Neural progenitor cell (in vitro differentiated cells): Measurements from ENCODE around the gene PBOV1. TPM values are rescaled to one million over a fixed set of nuclear protein-coding genes. Genes with fewer than 3 reads are reported as not detected.

Experiments
- DNase-seq: peaks from one replicate; pipeline ENCODE4 v3.0.0-alpha.2; 2016; ENCODE audit warnings: low spot score
- H2AFZ ChIP-seq: fragments of 200-600 bp; sonication (generic); replicated peaks from 2 replicates; pipeline ENCODE4 v1.6.1; 2016; ENCODE audit warnings: antibody characterized with exemption
- H3F3A ChIP-seq: fragments of 200-600 bp; sonication (generic); 2 replicates; pipeline ENCODE4 v1.6.1; 2016; ENCODE audit warnings: antibody characterized with exemption, low read depth
- H3K27ac ChIP-seq: fragments of 200-600 bp; sonication (generic); 2 replicates; pipeline ENCODE4 v1.5.1; 2016; ENCODE audit warnings: mild to moderate bottlenecking
- H3K27me3 ChIP-seq: fragments of 200-600 bp; sonication (generic); 2 replicates; pipeline ENCODE4 v1.6.1; 2016; ENCODE audit warnings: mild to moderate bottlenecking, moderate library complexity
- H3K36me3 ChIP-seq: fragments of 200-600 bp; sonication (generic); 2 replicates; pipeline ENCODE4 v1.5.1; 2016
- H3K4me1 ChIP-seq: fragments of 200-600 bp; sonication (generic); 2 replicates; pipeline ENCODE4 v1.6.1; 2016; ENCODE audit warnings: mixed run types
- H3K4me2 ChIP-seq: fragments of 200-600 bp; sonication (generic); 2 replicates; pipeline ENCODE4 v1.6.1; 2016
- H3K4me3 ChIP-seq: fragments of 200-600 bp; sonication (generic); 2 replicates; pipeline ENCODE4 v1.5.1; 2016
- H3K79me2 ChIP-seq: fragments of 200-600 bp; sonication (generic); 2 replicates; pipeline ENCODE4 v1.6.1; 2016; ENCODE audit warnings: low read depth
- H3K9ac ChIP-seq: fragments of 200-600 bp; sonication (generic); 2 replicates; pipeline ENCODE4 v1.6.1; 2016
- H3K9me3 ChIP-seq: fragments of 200-600 bp; sonication (generic); 2 replicates; pipeline ENCODE4 v1.5.1; 2016; ENCODE audit warnings: low read depth
- H4K20me1 ChIP-seq: fragments of 200-600 bp; sonication (generic); 2 replicates; pipeline ENCODE4 v1.6.1; 2016; ENCODE audit warnings: low read depth
- H3K27ac Mint-ChIP-seq: 3 replicates; pipeline ENCODE4 v1.8.0; 2021; ENCODE audit warnings: mixed read lengths
- H3K27me3 Mint-ChIP-seq: 2 replicates; pipeline ENCODE4 v1.8.0; 2022; ENCODE audit warnings: low read depth, mild to moderate bottlenecking, inconsistent platforms, moderate library complexity, mixed read lengths; ENCODE audit not compliant: insufficient read depth
- H3K36me3 Mint-ChIP-seq: 3 replicates; pipeline ENCODE4 v1.8.0; 2021; ENCODE audit warnings: mixed read lengths
- H3K4me1 Mint-ChIP-seq: 3 replicates; pipeline ENCODE4 v1.8.0; 2021; ENCODE audit warnings: mixed read lengths
- H3K4me3 Mint-ChIP-seq: 3 replicates; pipeline ENCODE4 v1.8.0; 2021; ENCODE audit warnings: mild to moderate bottlenecking, moderate library complexity, mixed read lengths
- H3K9me3 Mint-ChIP-seq: 3 replicates; pipeline ENCODE4 v1.8.0; 2020; ENCODE audit warnings: mixed read lengths
- CTCF ChIP-seq: fragments of 200-600 bp; sonication (generic); IDR thresholded peaks from 2 replicates; pipeline ENCODE4 v1.5.1; 2017; ENCODE audit warnings: antibody characterized with exemption, mild to moderate bottlenecking
- EZH2 ChIP-seq: fragments of 200-600 bp; sonication (generic); IDR thresholded peaks from 2 replicates; pipeline ENCODE4 v1.6.1; 2017; ENCODE audit warnings: antibody characterized with exemption, mild to moderate bottlenecking, moderate library complexity
- EZH2phosphoT487 ChIP-seq: fragments of 200-600 bp; sonication (generic); IDR thresholded peaks from 2 replicates; pipeline ENCODE4 v1.6.1; 2017; ENCODE audit warnings: antibody characterized with exemption
- total RNA-seq: library from RNA; depleted of rRNA; stranded (reverse); fragments of >200 nt; gene quantifications from 2 replicates; pipeline ENCODE4 v1.2.3, GENCODE V29; 2015; ENCODE audit warnings: low replicate concordance

Gene PBOV1
- total RNA-seq, 1 donor from 2014 or later = not detected

- peaks cover 4% of the 10 kb centered on the region for H3K9me3 Mint-ChIP-seq
- no peaks in the 10 kb centered on the region for H3K9me3 ChIP-seq
- no peaks in the 10 kb centered on the region for H3K36me3 ChIP-seq
- no peaks in the 10 kb centered on the region for H3K4me1 ChIP-seq
- no peak overlapping the region for H3K27ac Mint-ChIP-seq
- no peaks in the 10 kb centered on the region for H3F3A ChIP-seq
- no peaks in the 10 kb centered on the region for H4K20me1 ChIP-seq
- H2AFZ ChIP-seq = no peak overlapping the region
- H3K27me3 ChIP-seq = no peaks in the 10 kb centered on the region
- H3K36me3 Mint-ChIP-seq = no peaks in the 10 kb centered on the region
- H3K27me3 Mint-ChIP-seq = peaks cover 3% of the 10 kb centered on the region
- H3K9ac ChIP-seq = no peak overlapping the region
- no peak for DNase-seq
- no peak overlapping the region for H3K27ac ChIP-seq
- no peaks in the 10 kb centered on the region for H3K79me2 ChIP-seq
- no peak for TF ChIP-seq EZH2
- no peak for TF ChIP-seq CTCF
- TF ChIP-seq EZH2phosphoT487 = no peak
- no peak overlapping the region for H3K4me3 Mint-ChIP-seq
- H3K4me1 Mint-ChIP-seq = peaks cover 4% of the 10 kb centered on the region
- H3K4me2 ChIP-seq = no peak overlapping the region
- H3K4me3 ChIP-seq = no peak overlapping the region
These were observed 13.4 kb downstream of the PBOV1 start for GRCh38 chr6:138204792-138205384.

GRCh38 chr6:138204303-138204702 lies 14.0 kb downstream of the PBOV1 start:
- no peak overlapping the region for H3K4me2 ChIP-seq
- H2AFZ ChIP-seq = no peak overlapping the region
- H3K27me3 Mint-ChIP-seq = peaks cover 3% of the 10 kb centered on the region
- H3K27me3 ChIP-seq = no peaks in the 10 kb centered on the region
- H3K9me3 Mint-ChIP-seq = peaks cover 4% of the 10 kb centered on the region
- no peaks in the 10 kb centered on the region for H4K20me1 ChIP-seq
- no peaks in the 10 kb centered on the region for H3K36me3 ChIP-seq
- no peak overlapping the region for H3K27ac ChIP-seq
- H3K36me3 Mint-ChIP-seq = no peaks in the 10 kb centered on the region
- no peaks in the 10 kb centered on the region for H3K79me2 ChIP-seq
- DNase-seq = no peak
- H3K27ac Mint-ChIP-seq = no peak overlapping the region
- H3K9ac ChIP-seq = no peak overlapping the region
- H3K4me1 Mint-ChIP-seq = no peaks in the 10 kb centered on the region
- H3K9me3 ChIP-seq = no peaks in the 10 kb centered on the region
- TF ChIP-seq EZH2 (no peak), CTCF (no peak), EZH2phosphoT487 (no peak)
- H3K4me3 ChIP-seq = no peak overlapping the region
- no peaks in the 10 kb centered on the region for H3F3A ChIP-seq
- no peak overlapping the region for H3K4me3 Mint-ChIP-seq
- no peaks in the 10 kb centered on the region for H3K4me1 ChIP-seq

GRCh38 chr6:138203315-138203714 lies 15.0 kb downstream of the PBOV1 start:
- H3K27me3 Mint-ChIP-seq = peaks cover 3% of the 10 kb centered on the region

More at GRCh38 chr6:138203315-138203714, 15.0 kb downstream of the PBOV1 start:
- Histone ChIP-seq H2AFZ (no peak overlapping the region), H4K20me1 (no peaks in the 10 kb centered on the region), H3K4me2 (no peak overlapping the region), H3K9ac (no peak overlapping the region), H3K36me3 (no peaks in the 10 kb centered on the region), H3K9me3 (no peaks in the 10 kb centered on the region), H3K4me3 (no peak overlapping the region), H3F3A (no peaks in the 10 kb centered on the region), H3K4me1 (no peaks in the 10 kb centered on the region), H3K79me2 (no peaks in the 10 kb centered on the region), H3K27me3 (no peaks in the 10 kb centered on the region), H3K27ac (no peak overlapping the region)
- peaks cover 3% of the 10 kb centered on the region for H3K4me1 Mint-ChIP-seq
- no peak overlapping the region for H3K4me3 Mint-ChIP-seq
- TF ChIP-seq EZH2phosphoT487 = no peak
- TF ChIP-seq EZH2 = no peak
- TF ChIP-seq CTCF = no peak
- H3K36me3 Mint-ChIP-seq = no peaks in the 10 kb centered on the region
- peaks cover 4% of the 10 kb centered on the region for H3K9me3 Mint-ChIP-seq
- DNase-seq = no peak
- no peak overlapping the region for H3K27ac Mint-ChIP-seq
